HCEC 1CT (cell line): ENCODE data around the gene PPP1R13L.

ENCODE experiments used
- DNase-seq: peaks from one replicate; pipeline ENCODE4 v3.0.0-alpha.2; 2017

Gene PPP1R13L

DNA sequence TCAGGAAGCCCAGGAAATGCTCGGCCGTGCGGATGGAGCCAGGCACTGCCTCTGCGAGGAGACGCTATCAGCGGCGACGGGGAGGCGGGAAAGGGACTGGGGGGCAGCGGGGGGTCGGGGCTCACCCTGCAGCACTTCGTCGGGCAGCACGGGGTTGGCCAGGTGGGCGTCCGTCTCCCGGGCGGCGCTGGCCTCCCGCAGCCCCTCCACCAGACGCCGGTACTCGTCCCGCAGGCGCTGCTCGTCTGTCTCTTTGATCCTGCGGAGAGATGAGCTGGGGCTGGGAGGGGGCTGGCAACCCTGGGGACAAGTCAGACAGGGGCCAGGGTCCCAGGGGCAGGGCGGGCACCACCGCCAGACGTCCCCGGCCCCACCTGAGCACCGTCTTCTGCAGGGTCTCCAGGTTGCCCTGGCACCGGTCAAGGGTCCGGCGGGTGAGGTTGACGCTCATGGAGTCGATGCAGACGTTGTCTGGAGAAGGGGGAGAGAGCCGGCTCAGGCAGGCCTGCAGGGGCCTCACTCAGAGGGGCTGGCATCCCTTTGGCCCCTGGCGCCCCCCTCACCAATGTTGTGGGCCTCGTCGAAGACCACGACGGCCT lies 40.9 kb downstream of the PPP1R13L start:
- no peak for DNase-seq

DNA sequence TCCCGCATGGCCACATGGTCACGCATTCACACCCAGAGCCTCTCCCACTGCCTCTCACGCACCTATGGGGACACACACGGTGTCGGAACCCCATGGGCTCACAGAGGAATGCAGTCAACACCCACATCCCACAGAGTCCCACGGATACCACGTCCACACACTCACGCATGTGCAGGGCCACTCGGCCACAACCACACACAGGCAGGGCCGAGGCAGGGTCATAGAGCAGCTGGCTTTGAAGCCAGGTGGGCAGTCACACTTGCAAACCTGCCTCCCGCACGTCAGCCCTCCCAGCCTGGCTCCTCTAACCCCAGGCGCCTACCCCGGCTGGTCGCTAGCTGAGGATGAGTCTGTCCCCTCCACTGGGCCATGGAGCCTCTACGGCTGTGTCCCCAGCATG lies 42.6 kb downstream of the PPP1R13L start:
- no peak for DNase-seq

DNA sequence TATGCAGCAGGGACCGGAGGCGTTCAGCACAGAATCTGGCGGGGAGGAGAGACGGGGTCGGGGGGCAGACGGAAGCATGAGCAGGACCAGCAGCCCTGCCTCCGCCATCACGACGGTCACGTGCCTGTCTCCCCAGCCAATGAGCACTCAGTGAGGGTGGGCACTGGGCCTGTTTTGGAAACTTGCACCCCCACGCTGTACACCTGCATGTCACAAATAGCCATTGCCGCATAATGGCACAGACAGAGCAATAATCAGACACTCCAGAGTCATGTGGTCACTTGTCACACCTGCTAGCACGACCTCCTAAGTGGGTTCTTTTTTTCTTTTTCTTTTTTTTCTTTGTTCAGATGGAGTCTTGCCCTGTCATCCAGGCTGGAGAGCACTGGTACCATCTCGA lies 43.3 kb downstream of the PPP1R13L start:
- DNase-seq, result no peak

DNA sequence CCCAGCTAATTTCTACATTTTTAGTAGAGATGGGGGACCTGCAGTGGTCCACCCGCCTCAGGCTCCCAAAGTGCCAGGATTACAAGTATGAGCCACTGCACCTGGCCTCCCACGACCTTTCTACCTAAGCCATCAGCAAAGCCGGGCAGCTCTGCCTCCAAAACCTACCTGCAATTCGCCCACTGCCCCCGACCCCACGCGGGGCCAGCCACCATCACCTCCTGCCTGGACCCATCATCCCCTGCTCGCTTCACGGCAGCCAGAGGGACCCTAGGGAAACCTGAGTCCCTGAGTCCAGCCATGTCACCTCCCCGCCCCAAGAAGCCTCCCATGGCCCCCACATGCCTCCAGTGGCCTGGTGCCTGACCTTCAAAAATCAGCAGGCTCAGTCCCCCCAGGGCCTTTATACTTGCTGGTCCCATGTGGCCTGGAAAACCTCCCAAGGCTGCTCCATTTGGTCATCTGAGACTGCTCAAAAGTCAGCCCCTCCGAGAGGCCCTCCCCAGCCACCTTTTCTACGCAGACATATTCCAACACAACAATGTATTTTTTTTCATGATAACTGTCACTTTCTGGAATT lies 46.6 kb downstream of the PPP1R13L start:
- DNase-seq, result no peak

DNA sequence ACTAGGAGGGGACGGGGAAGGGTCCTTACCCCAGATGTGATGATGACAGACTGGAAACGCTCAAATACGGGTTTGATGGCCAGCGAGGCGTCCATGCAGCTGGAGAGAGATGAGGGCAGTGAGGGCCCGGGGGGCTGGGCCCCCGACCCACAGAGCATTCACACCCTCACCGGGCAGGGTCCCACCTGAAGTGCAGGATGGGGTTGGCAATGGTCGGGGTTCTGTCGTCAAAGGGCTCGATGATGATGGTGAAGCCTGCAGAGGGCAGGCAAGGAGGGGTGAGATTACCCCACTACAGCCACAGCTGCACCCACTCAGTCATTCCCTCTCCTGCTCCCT lies 47.5 kb downstream of the PPP1R13L start:
- no peak for DNase-seq

DNA sequence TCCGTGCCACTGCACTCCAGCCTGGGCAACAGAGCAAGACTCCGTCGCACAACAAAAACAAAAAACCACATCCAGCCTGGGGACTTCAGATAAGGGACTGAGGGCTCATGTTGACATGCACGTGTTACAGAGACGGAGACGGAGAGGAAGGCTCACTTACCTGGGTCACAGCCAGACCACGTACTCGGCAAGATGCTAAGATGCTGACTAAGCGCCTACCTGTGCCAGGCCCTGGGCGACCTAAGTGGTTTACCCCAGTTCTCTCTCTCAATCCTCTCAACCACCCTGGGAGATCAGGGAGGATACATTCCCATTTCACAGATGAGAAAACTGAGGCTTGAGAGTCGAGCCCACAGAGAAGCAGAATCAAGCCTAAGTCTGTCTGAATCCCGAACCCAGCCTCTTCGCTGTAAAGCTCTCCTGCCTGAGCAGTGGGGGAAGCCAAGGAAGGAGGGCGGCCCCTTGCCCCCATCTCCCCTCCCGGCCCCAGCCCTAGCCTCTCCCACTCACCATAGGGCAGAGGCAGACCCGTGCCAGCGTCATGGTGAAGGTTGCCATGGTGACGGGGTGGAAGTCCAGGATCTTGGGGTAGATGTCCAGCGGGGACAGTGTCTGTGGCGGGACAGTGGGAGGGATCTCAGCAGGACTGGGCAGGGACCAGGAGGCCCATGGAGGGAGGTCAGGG lies 48.0 kb downstream of the PPP1R13L start:
- DNase-seq, result no peak

DNA sequence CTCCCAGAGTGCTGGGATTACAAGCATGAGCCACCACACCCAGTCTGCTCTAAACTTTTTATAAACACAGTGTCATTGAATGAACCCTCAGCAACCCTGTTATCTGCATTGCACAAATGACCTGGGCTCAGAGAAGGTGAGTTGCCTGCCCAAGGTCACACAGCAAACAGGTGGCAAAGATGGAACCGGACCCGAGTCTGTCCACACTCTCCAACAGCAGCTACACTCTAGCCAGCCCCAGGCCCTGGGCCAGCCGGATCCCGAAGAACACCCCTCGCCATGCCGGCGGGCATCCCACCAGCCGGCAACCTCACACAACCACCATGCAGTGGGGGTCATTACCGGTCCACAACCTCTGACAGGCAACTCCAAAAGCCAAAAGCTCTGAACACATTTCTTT lies 49.0 kb downstream of the PPP1R13L start:
- DNase-seq, result no peak

DNA sequence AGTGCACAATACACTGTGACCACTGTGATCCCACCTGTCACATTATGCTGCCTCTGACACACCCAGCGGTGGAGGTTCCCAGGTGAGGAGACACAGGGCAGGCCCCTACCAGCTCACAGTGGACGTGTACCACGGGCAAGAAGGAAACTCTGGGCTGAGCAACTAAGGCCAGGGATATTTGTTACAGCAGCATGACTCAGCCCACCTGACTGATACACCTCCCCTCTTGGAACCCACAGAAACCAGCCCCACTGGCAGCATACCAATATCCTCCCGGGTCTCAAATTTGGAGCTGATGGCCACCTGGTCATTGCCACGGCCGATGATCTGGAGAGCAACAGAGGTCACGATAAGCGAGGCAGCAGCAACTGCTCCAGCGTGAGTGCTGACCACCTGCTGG lies 49.5 kb downstream of the PPP1R13L start:
- no peak for DNase-seq

DNA sequence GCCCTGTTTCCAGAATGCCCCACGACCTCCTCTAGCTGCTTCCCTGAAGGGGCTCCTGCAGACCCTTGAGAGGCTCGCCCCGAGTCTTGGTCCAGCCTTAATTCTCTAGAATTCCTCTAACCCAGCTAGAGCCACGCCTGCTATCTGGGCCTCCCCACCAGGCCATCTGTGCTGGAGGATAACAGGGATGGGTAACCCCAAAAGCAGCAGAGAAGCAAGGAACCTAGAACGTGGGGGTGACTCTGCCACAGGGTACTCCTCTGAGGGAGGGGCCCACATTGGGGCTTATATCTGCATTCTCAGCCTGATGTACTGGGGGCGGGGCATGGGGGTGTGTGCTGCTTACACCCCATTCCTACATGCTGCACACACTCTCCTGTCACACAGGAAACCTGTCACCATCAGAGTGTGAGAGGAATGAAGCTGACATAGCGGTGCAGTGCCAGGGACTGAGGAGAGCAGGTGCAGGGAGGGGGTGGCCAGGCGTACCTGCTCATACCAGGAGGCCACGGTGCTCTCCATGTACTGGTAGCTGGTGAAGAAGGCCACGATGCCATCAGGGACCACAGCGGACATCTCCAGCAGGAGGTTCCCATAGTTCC lies 50.5 kb downstream of the PPP1R13L start:
- no peak for DNase-seq

DNA sequence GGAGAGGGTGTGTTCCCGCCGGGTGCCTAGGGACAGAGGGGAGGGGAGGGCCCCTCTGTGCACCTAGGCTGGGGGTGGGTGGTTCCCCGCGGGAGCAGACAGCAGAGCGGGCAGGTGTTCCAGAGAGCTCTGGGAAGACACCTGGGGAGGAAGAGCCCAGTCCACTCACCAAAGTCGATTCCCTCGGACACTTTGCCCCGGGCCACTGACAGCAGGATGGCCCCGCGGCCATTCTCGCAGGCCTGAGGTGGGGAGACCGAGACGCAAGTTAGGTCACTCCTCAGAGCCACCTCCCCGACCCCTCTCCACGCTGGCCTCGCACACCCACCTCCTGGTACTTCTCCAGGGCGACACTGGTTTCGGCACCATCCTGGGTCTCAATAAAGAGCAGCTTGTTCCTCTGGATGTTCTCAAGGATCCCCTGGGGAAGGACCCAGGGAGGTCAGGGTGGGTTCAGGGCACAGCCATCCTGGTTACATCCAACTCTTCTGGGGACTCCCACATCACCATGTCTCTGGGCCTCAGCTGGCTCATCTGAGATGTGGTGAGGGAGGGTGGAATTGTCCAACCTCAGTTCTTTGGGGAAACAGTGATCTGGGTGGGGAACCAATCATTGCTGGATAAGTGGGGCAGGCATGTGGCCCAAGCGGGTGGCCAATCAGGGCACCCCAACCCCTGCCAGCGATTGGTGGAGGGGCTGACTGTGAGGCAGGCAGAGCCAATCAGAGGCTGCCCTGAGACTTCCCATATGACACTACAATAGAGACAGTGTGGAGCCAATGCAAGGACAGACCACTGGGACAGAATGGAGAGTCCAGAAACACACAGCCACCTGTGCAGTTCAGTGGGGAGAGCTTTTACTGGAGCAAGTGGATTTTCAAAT lies 51.7 kb downstream of the PPP1R13L start:
- DNase-seq, result no peak

DNA sequence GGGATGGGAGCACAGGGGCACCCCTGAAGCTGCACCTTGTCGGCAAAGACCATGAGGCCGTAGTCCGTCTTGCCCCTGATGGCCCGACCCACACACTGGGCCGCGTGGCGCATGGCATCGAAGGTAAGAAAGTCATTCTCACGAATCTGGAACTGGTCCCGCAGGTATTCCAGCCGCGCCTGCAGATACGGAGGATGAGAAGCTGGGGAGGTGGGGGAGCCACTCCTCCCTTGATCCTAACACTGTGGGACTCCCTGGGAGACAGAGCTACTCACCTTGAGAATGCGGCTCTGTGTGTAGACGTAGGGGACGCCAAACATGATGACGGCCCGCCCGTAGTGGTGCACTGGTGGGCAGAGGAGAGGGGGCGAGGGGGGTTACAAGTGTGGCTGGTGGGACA lies 52.4 kb downstream of the PPP1R13L start:
- DNase-seq, result no peak

DNA sequence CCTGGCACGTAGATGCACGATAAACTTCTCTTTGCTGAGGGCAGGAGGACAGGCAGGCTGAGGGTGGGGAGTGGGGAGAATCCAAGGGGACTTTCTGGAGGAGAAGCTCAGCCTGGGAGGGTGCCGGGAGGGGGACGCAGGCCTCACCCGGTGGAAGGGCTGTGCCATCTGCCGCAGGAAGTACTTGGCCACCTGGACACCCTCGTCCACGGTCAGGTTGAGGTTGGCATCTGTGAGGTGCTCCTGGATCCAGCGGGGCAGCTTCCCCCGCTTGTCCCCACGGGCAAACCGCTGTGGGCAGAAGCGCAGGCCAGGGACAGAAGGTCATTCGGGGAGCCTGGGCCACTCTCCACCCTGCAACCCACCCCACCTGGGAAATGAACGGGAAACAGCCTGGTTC lies 52.8 kb downstream of the PPP1R13L start:
- no peak for DNase-seq

DNA sequence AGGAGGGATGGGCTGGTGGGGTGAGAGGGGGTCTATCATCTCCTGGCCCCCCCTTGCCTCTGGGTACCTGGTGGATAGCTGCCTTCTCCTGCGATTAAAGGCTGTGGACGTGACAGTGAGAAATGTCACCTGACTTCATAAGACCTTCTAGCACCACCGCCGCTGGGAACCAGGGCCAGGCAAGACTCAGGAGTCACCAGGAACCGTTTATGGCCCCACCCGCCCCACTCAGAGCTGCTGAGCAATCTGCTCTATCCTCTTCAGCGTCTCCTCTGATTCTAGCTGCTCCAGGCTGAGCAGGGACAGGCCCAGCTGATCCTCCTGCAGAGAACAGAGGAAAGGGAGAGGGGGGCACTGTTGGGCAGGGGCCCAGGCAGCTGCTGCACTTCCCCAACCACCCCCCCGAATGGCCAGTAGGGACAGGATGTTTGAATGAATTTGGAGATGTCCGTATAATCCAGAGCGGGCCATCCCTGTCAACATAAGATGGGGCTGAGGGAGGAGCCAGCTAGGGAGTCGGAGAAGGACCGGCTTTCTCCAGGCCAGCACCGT lies 53.4 kb downstream of the PPP1R13L start:
- DNase-seq, result no peak

DNA sequence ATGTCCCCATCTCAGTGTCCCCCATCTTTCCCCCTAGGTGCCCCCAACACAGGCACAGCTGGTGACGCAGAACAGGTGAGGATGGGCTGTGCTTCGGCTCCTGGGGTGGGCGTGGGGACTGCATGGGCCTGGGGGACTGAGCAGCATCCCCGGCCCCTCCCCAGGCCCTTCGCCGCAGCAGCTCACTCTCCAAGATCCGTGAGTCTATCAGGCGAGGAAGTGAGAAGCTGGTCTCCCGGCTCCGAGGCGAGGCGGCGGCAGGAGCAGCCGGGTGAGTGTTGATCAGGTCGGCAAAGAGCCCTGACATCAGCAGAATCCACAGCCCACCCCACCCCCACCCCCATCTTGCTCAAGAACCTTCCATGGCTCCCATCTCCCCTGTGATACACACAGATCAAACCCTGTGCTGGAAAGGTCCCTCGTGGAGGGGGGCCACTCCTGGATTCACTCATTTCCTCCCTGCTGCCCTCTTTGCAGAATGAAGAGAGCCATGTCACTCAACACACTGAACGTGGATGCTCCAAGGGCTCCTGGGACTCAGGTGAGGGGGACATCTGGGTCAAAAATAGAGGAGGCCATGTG lies 54.3 kb downstream of the PPP1R13L start:
- no peak for DNase-seq

DNA sequence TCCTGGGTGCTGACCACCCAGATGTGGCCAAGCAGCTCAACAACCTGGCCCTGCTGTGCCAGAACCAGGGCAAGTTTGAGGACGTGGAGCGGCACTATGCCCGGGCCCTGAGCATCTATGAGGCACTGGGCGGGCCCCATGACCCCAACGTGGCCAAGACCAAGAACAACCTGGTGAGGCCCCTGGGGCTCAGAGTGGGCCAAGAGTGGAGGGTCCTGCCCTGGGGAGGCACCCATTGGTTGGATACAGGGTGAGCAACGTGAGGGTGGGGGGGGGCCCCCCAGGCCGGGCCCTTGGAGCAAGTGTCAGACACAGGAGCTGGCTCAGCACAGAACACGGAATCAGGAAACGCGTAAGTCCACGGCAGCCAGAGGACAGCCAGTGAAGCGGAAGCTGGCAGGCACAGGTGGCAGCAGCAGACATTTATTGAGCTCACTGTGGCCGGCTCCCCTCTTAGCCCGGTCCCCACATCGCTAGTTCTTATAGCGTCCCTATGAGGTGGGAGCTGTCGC lies 55.4 kb downstream of the PPP1R13L start:
- no peak for DNase-seq

DNA sequence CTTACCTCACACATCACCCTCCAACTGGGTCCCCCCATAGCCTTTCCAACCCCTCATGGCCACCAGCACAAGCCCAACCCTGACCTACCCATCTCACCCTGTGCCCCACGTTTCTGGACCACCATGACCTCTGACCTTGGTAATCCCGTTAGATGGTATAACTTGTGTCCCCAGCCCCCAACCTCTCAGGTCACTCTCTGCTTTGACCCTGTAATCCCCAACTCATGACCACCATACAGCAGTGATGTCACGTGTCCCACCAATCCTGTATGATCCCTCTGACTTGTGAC lies 55.8 kb downstream of the PPP1R13L start:
- DNase-seq, result no peak

DNA sequence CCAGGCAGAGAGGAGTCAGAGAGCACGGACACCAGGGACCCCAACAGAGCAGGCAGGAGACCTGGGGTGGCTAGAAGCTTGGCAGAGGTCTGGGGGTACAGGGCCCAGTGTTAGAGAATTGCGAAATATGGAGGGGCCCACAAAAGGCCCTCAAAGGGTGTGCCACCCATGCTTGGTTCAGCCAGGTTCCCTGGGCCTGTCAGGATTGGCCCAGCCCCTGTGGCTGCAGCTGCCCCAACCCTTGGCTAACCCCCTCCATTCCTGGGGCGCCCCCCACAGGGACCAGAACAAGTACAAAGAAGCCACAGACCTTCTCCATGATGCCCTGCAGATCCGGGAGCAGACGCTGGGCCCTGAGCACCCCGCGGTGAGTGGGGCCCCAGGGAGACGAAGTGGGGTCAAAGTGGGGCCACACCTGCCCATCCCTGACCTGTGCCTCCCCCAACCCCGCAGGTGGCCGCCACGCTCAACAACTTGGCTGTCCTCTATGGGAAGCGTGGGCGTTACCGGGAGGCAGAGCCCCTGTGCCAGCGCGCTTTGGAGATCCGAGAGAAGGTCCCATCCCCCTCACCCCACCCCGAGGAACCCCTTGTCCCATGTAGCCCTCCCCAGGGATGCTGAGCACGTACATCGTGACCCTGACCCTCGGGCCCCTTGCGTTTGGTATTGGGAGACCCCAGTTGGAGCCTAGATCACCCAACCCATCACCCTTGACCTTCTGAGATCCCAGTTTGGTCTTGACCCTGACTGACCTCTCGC lies 56.3 kb downstream of the PPP1R13L start:
- DNase-seq, result no peak

DNA sequence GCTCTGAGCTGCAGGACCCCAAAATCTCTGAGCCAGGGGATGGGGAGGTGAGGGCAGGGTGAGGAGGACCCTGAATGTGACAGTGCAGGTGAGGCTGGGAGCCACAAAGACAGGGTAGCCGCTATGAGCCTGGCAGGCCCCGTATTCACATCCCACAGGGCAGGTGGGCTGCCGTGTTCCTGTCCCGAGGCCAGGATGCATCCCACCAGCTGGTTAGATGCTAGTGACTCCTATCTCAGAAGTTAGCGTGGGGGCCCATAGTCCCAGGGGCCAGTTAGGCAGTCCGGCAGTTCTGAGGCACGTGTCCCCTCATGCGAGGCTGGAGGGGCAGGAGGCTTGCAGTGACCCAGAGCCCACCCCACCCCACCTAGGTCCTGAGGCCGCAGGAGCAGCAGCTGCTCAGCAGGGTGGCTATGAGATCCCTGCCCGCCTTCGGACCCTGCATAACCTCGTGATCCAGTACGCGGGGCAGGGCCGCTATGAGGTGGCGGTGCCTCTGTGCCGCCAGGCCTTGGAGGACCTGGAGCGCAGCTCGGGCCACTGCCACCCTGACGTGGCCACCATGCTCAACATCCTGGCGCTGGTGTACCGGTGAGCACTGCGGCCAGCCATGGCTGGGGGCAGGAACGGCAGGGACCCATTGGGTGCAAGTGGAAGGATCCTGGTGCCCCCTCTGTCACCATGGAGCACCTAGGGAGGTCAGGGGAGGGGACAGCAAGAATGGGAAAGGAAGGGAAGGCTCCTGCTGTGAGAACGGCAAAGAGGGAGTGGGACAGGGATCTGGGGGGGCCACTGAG lies 57.1 kb downstream of the PPP1R13L start:
- no peak for DNase-seq

DNA sequence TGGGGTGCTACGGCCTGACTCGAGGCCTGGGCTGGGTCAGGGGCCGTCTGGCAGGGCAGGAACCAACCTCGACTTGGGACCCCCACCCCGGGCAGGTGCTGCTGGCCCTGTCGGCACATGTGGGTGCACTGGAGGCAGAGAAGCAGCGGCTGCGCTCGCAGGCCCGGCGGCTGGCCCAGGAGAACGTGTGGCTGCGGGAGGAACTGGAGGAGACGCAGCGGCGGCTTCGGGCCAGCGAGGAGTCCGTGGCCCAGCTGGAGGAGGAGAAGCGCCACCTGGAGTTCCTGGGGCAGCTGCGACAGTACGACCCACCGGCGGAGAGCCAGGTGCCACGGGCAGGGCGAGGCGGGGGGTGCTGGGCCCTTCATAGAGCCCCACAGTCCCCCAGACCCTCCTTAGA lies 58.4 kb downstream of the PPP1R13L start:
- DNase-seq, result no peak

DNA sequence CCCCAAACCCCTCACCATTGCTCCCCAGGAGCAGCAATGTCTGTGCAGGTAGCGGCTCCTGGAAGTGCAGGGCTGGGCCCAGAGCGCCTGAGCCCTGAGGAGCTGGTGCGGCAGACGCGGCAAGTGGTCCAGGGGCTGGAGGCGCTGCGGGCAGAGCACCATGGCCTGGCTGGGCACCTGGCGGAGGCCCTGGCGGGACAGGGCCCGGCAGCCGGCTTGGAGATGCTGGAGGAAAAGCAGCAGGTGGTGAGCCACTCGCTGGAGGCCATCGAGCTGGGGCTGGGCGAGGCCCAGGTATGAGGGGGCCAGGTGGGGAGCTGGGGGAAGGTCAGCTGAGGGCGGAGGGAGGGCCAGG lies 59.4 kb downstream of the PPP1R13L start:
- DNase-seq, result no peak
